H1 (cell line): ENCODE data around the gene DAPK3. TPM values are rescaled to one million over a fixed set of nuclear protein-coding genes. Genes with fewer than 3 reads are reported as not detected.
"Not testable (repeated sequence)": the region's sequence is repeated elsewhere in the genome, so short reads cannot be mapped to it uniquely, and the experiment has no call there.

ENCODE experiments used
- CTCF ChIA-PET: fragments of 300-600 bp; sonication (Branson Sonifier 250); formaldehyde crosslinking; loops from one replicate; lab custom pipeline; 2021; ENCODE audit not compliant: partially characterized antibody; lab: Charles Lee
- POLR2A ChIA-PET: fragments of 300-600 bp; sonication (Branson Sonifier 250); formaldehyde crosslinking; loops from one replicate; lab custom pipeline; 2021; ENCODE audit warnings: inconsistent platforms; ENCODE audit not compliant: partially characterized antibody; lab: Charles Lee
- DNase-seq, 2 experiments: peaks; one replicate each; pipeline versions ENCODE4 v3.0.0 to v3.0.0-alpha.2; 2010 to 2022; ENCODE audit warnings: low spot score in 2 of 2, low read depth in 1 of 2, mixed read lengths in 1 of 2
- FAIRE-seq: peaks from 2 replicates; lab custom pipeline; 2011; peaks lifted over from hg19 to GRCh38; lab: Jason Lieb, UNC
- H2AFZ ChIP-seq: 2 replicates; pipeline ENCODE4 v1.8.1; 2012; ENCODE audit warnings: low read length, inconsistent platforms
- H2AK5ac ChIP-seq: 2 replicates; pipeline ENCODE4 v1.6.1; 2013; ENCODE audit warnings: low read depth, low read length
- H2BK120ac ChIP-seq: replicated peaks from 2 replicates; pipeline ENCODE3; 2013; ENCODE audit warnings: low read depth, low read length, inconsistent platforms
- H2BK12ac ChIP-seq: 2 replicates; pipeline ENCODE4 v1.6.1; 2013; ENCODE audit warnings: low read depth, low read length
- H2BK15ac ChIP-seq: 2 replicates; pipeline ENCODE4 v1.6.1; 2013; ENCODE audit warnings: low read length
- H2BK20ac ChIP-seq: 2 replicates; pipeline ENCODE4 v1.6.1; 2013; ENCODE audit warnings: low read length
- H2BK5ac ChIP-seq: 2 replicates; pipeline ENCODE4 v1.6.1; 2013; ENCODE audit warnings: low read depth, low read length
- H3K14ac ChIP-seq: 2 replicates; pipeline ENCODE4 v1.6.1; 2013; ENCODE audit warnings: inconsistent platforms; ENCODE audit not compliant: insufficient read length
- H3K18ac ChIP-seq: 2 replicates; pipeline ENCODE4 v1.6.1; 2013; ENCODE audit warnings: low read length; ENCODE audit errors: extremely low read depth
- H3K23ac ChIP-seq: 2 replicates; pipeline ENCODE4 v1.6.1; 2013; ENCODE audit warnings: inconsistent platforms; ENCODE audit not compliant: insufficient read length
- H3K23me2 ChIP-seq: 2 replicates; pipeline ENCODE4 v1.6.1; 2013; ENCODE audit warnings: low read depth, low read length
- H3K27ac ChIP-seq: 2 replicates; pipeline ENCODE4 v1.6.1; 2011; ENCODE audit warnings: low read depth, low read length, inconsistent platforms
- H3K27me3 ChIP-seq, 4 experiments: replicated peaks in 1 of 4; 1 replicate in 1 of 4; 2 replicates in 3 of 4; pipeline versions ENCODE4 v1.6.1 to v1.8.1; 2011 to 2013; ENCODE audit warnings: low read length in 3 of 4, mild to moderate bottlenecking in 3 of 4, inconsistent platforms in 2 of 4, mixed read lengths in 2 of 4, moderate library complexity in 1 of 4; ENCODE audit not compliant: control insufficient read depth in 3 of 4, insufficient read depth in 3 of 4; ENCODE audit errors: extremely low read depth in 1 of 4
- H3K36me3 ChIP-seq, 4 experiments: 2 replicates each; pipeline versions ENCODE4 v1.6.1 to v1.8.1; 2011 to 2013; ENCODE audit warnings: mild to moderate bottlenecking in 4 of 4, low read length in 3 of 4, moderate library complexity in 2 of 4, control low read depth in 1 of 4, inconsistent platforms in 1 of 4; ENCODE audit not compliant: insufficient read depth in 4 of 4, control insufficient read depth in 2 of 4
- H3K4ac ChIP-seq: replicated peaks from 2 replicates; pipeline ENCODE3; 2013; ENCODE audit warnings: low read length, low read depth, mixed read lengths, inconsistent platforms; ENCODE audit not compliant: insufficient read length
- H3K4me1 ChIP-seq, 4 experiments: replicated peaks in 1 of 4; 1 replicate in 1 of 4; 2 replicates in 3 of 4; pipeline versions ENCODE4 v1.6.1 to v1.8.1; 2011 to 2013; ENCODE audit warnings: low read length in 3 of 4, inconsistent platforms in 2 of 4, mixed read lengths in 1 of 4; ENCODE audit not compliant: insufficient read depth in 4 of 4, control insufficient read depth in 3 of 4
- H3K4me2 ChIP-seq, 2 experiments: 2 replicates each; pipeline versions ENCODE4 v1.6.1 to v1.8.1; 2011 to 2013; ENCODE audit warnings: low read depth in 2 of 2, low read length in 2 of 2, control low read depth in 1 of 2, inconsistent platforms in 1 of 2, mild to moderate bottlenecking in 1 of 2; ENCODE audit not compliant: insufficient read depth in 1 of 2
- H3K4me3 ChIP-seq, 4 experiments: fragments of 200-600, 300-600 bp in 1 of 4; sonication (generic), shearing (Covaris generic), sonication (Bioruptor Twin) in 1 of 4; 2 replicates each; pipeline versions ENCODE4 v1.5.1 to v1.8.1; 2011 to 2016; ENCODE audit warnings: low read length in 4 of 4, low read depth in 3 of 4, control low read depth in 2 of 4, inconsistent platforms in 2 of 4, mild to moderate bottlenecking in 2 of 4, mixed read lengths in 1 of 4, moderate library complexity in 1 of 4; ENCODE audit not compliant: insufficient read depth in 2 of 4; ENCODE audit errors: extremely low read depth in 1 of 4
- H3K56ac ChIP-seq: replicated peaks from 2 replicates; pipeline ENCODE3; 2013; ENCODE audit warnings: low read depth, mild to moderate bottlenecking, mixed read lengths, low read length, inconsistent platforms; ENCODE audit not compliant: insufficient read length
- H3K79me1 ChIP-seq: 2 replicates; pipeline ENCODE4 v1.6.1; 2013; ENCODE audit warnings: low read depth, low read length, control low read depth
- H3K79me2 ChIP-seq, 2 experiments: 2 replicates each; pipeline versions ENCODE4 v1.6.1 to v1.8.1; 2012 to 2013; ENCODE audit warnings: low read length in 2 of 2, mild to moderate bottlenecking in 2 of 2, inconsistent platforms in 1 of 2; ENCODE audit not compliant: insufficient read depth in 2 of 2, control insufficient read depth in 1 of 2
- H3K9ac ChIP-seq, 4 experiments: replicated peaks in 1 of 4; 1 replicate in 1 of 4; 2 replicates in 3 of 4; pipeline versions ENCODE4 v1.6.1 to v1.8.1; 2011 to 2013; ENCODE audit warnings: low read depth in 3 of 4, low read length in 3 of 4, control low read depth in 2 of 4, mild to moderate bottlenecking in 2 of 4, moderate library complexity in 2 of 4, inconsistent platforms in 1 of 4; ENCODE audit errors: extremely low read depth in 1 of 4
- H3K9me3 ChIP-seq, 2 experiments: 2 replicates each; pipeline versions ENCODE4 v1.6.1 to v1.8.1; 2012 to 2013; ENCODE audit warnings: mild to moderate bottlenecking in 2 of 2, moderate library complexity in 2 of 2, control low read depth in 1 of 2, inconsistent platforms in 1 of 2, low read depth in 1 of 2, low read length in 1 of 2, mixed read lengths in 1 of 2; ENCODE audit not compliant: insufficient read depth in 2 of 2
- H4K20me1 ChIP-seq, 2 experiments: replicated peaks in 1 of 2; 2 replicates each; pipeline versions ENCODE3 to v1.8.1; 2011 to 2013; ENCODE audit warnings: inconsistent platforms in 2 of 2, low read length in 2 of 2, mild to moderate bottlenecking in 1 of 2; ENCODE audit not compliant: insufficient read depth in 2 of 2, control insufficient read depth in 1 of 2
- H4K5ac ChIP-seq: 2 replicates; pipeline ENCODE4 v1.6.1; 2013; ENCODE audit warnings: low read length, low read depth, mixed read lengths, inconsistent platforms; ENCODE audit not compliant: insufficient read length
- H4K8ac ChIP-seq: 2 replicates; pipeline ENCODE4 v1.8.0; 2013; ENCODE audit warnings: mild to moderate bottlenecking, moderate library complexity, low read length, inconsistent platforms; ENCODE audit not compliant: insufficient read depth; ENCODE audit errors: extremely low read depth
- H4K91ac ChIP-seq: replicated peaks from 2 replicates; pipeline ENCODE3; 2013; ENCODE audit warnings: low read length, mixed read lengths, inconsistent platforms; ENCODE audit not compliant: insufficient read length
- WGBS, 2 experiments: shearing (Covaris generic) in 1 of 2; methylation state at CpG; one replicate each; pipeline versions ENCODE4 v1.1.6 to v1.1.7; 2013 to 2015; ENCODE audit warnings: low lambda C conversion rate in 2 of 2, mixed read lengths in 2 of 2, inconsistent platforms in 1 of 2, low coverage in 1 of 2, missing lambda C conversion rate in 1 of 2; ENCODE audit not compliant: insufficient replicate concordance in 2 of 2, insufficient coverage in 1 of 2, insufficient read length in 1 of 2; ENCODE audit errors: extremely low coverage in 1 of 2, missing lambda C conversion rate in 1 of 2; 5-methylcytosine and 5-hydroxymethylcytosine counted together
- polyA plus RNA-seq, 7 experiments: library from polyadenylated mRNA; depleted of rRNA in 3 of 7; stranded (reverse) in 5 of 7; unstranded in 2 of 7; fragments of >200 nt in 5 of 7; fragments of 200-250 nt in 2 of 7; gene quantifications; 1 replicate in 5 of 7; 2 replicates in 1 of 7; 4 replicates in 1 of 7; pipeline versions ENCODE4 v1.2.1 to v1.2.3, GENCODE V29; 2011 to 2013; ENCODE audit warnings: missing spikeins in 2 of 7, mixed read lengths in 2 of 7
- total RNA-seq: library from RNA; stranded (reverse); fragmentation: NEBNext Ultra II Directional; extraction: Animal tissue kit (Norgen Biotek cat#: 25700); gene quantifications from 2 replicates; pipeline ENCODE4 v1.2.1, GENCODE V29; 2021

DAPK3 gene
- total and polyA plus RNA-seq, 2 of the 8 experiments (the other 6 are each of a cell fraction or from before 2014, with no cell fraction given) = 53.2 to 78.1 TPM

DNA sequence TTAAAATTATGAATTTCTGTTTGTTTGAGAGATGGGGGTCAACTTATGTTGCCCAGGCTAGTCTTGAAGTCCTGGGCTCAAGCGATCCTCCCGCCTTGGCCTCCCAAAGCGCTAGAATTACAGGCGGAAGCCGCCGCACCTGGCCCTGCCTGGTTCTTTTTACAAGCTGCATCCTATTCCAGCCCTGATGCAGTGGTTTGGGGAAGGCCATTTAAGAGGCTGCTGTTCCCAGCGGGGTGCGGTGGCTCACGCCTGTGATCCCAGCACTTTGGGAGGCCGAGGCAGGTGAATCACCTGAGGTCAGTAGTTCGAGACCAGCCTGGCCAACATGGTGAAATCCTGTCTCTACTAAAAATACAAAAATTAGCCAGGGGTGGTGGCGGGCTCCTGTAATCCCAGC lies 2.9 kb downstream of the DAPK3 start:
- CTCF ChIA-PET = interaction anchor here (1.1 to 1.8 kb wide), 5 partner anchors 17 to 87 kb away, joined by 3 to 8 read pairs (median 7); partner anchors contain the start of genes ATCAY, EEF2 and NMRK2
- DNase-seq, H3K27me3 ChIP-seq, FAIRE-seq, H2AK5ac ChIP-seq, H2BK15ac ChIP-seq, H3K23ac ChIP-seq, H3K18ac ChIP-seq, H4K91ac ChIP-seq, H3K4ac ChIP-seq, H4K8ac ChIP-seq, H2BK5ac ChIP-seq, H3K9me3 ChIP-seq, H3K56ac ChIP-seq, H2BK20ac ChIP-seq, H3K14ac ChIP-seq, H3K9ac ChIP-seq, H3K4me3 ChIP-seq, H3K79me1 ChIP-seq, H2BK12ac ChIP-seq, H2AFZ ChIP-seq, H4K5ac ChIP-seq, H3K23me2 ChIP-seq, H2BK120ac ChIP-seq: not testable (repeated sequence)
- H4K20me1 ChIP-seq = peaks cover 15 to 27% of the 10 kb centered on the region in 2 experiments
- H3K4me2 ChIP-seq = peak overlapping the region; percentile 19 to 88; a peak in 2 of 4 replicates
- H3K36me3 ChIP-seq = peaks cover 18 to 41% (median 29%) of the 10 kb centered on the region in 4 experiments
- POLR2A ChIA-PET = interaction anchor here (0.6 to 24.8 kb wide), 9 partner anchors 9 to 185 kb away, joined by 3 to 870 read pairs (median 19); partner anchors contain the start of genes ATCAY, CREB3L3, EEF2 and NMRK2
- H3K79me2 ChIP-seq = peaks cover 8 to 42% of the 10 kb centered on the region in 2 experiments; a peak in 3 of 4 replicates
- 95% methylated on average over 12 of the region's 12 CpGs; no CpG with 5 or more reads in 1 of the 2 experiments for WGBS, 2 experiments
- peaks cover 2 to 17% (median 6%) of the 10 kb centered on the region in 4 experiments; a peak in 6 of 7 replicates for H3K4me1 ChIP-seq
- peak overlapping the region; percentile 69; the same call in 1 of the 2 replicates for H3K27ac ChIP-seq
